CD4-positive, alpha-beta T cell (primary cell): ENCODE results near the gene FBXO44. TPM values are rescaled to one million over a fixed set of nuclear protein-coding genes. Genes with fewer than 3 reads are reported as not detected.
A peak's percentile ranks its signal among the peaks of the same experiment; 100 is the strongest.

Experiments
- ATAC-seq: fragments of 200-7000 bp; cut with Tn5 transposase; one replicate; pipeline ENCODE4 v1.10.0; 2022; ENCODE audit warnings: mild to moderate bottlenecking; ENCODE audit not compliant: poor library complexity
- CTCF ChIA-PET: fragments of 350-600 bp; sonication (Branson Sonifier 250); formaldehyde crosslinking; loops from one replicate; lab custom pipeline; 2021; ENCODE audit warnings: antibody characterized with exemption, inconsistent platforms; lab: Charles Lee
- POLR2A ChIA-PET: fragments of 350-600 bp; sonication (Branson Sonifier 250); formaldehyde crosslinking; loops from one replicate; lab custom pipeline; 2021; ENCODE audit warnings: antibody characterized with exemption, inconsistent platforms; lab: Charles Lee
- DNase-seq, 14 experiments: peaks; one replicate each; pipeline ENCODE4 v3.0.0-alpha.2; 2013 to 2020; ENCODE audit warnings: mixed read lengths in 2 of 14
- H3K27ac ChIP-seq, 2 donors: one replicate each; pipeline versions ENCODE4 v1.5.1 to v1.7.0; 2013; ENCODE audit warnings: low read length in 2 of 2, low read depth in 1 of 2, mild to moderate bottlenecking in 1 of 2
- H3K27me3 ChIP-seq, 2 experiments: 1 replicate in 1 of 2; 2 replicates in 1 of 2; pipeline versions ENCODE4 v1.6.1 to v1.7.0; 2013; ENCODE audit warnings: low read length in 2 of 2, control low read depth in 1 of 2, mild to moderate bottlenecking in 1 of 2, moderate library complexity in 1 of 2; ENCODE audit not compliant: insufficient read depth in 2 of 2, control insufficient read depth in 1 of 2
- H3K36me3 ChIP-seq: one replicate; pipeline ENCODE4 v1.6.1; 2013; ENCODE audit warnings: low read length, control low read depth; ENCODE audit not compliant: insufficient read depth
- H3K4me1 ChIP-seq: one replicate; pipeline ENCODE4 v1.6.1; 2013; ENCODE audit warnings: low read length, control low read depth; ENCODE audit not compliant: insufficient read depth
- H3K4me3 ChIP-seq: one replicate; pipeline ENCODE4 v1.5.1; 2013; ENCODE audit warnings: mild to moderate bottlenecking, low read length, moderate library complexity
- H3K9me3 ChIP-seq, 2 experiments: 1 replicate in 1 of 2; 2 replicates in 1 of 2; pipeline versions ENCODE4 v1.6.1 to v1.7.0; 2013; ENCODE audit warnings: low read length in 2 of 2, mild to moderate bottlenecking in 2 of 2, control low read depth in 1 of 2, moderate library complexity in 1 of 2; ENCODE audit not compliant: control insufficient read depth in 1 of 2, insufficient read depth in 1 of 2
- H3K27ac Mint-ChIP-seq: one replicate; pipeline ENCODE4 v1.8.0; 2020; ENCODE audit warnings: mixed read lengths
- H3K27me3 Mint-ChIP-seq: one replicate; pipeline ENCODE4 v1.8.0; 2021; ENCODE audit warnings: mixed read lengths
- H3K36me3 Mint-ChIP-seq: one replicate; pipeline ENCODE4 v1.8.0; 2021; ENCODE audit warnings: low read depth, mixed read lengths
- H3K4me1 Mint-ChIP-seq: one replicate; pipeline ENCODE4 v1.8.0; 2021; ENCODE audit warnings: low read depth, mixed read lengths
- H3K4me3 Mint-ChIP-seq: one replicate; pipeline ENCODE4 v1.8.0; 2020; ENCODE audit warnings: mild to moderate bottlenecking, mixed read lengths
- H3K9me3 Mint-ChIP-seq: one replicate; pipeline ENCODE4 v1.8.0; 2020; ENCODE audit warnings: mixed read lengths
- intact Hi-C, 2 experiments: fragments of 100-400 bp; cut with DNase I in 1 of 2; cut with micrococcal nuclease in 1 of 2; formaldehyde crosslinking; loops; one replicate each; pipeline versions ENCODE4 v1.15.1 to v1.9.0; 2023 to 2025; cut with DNase I, micrococcal nuclease
- total RNA-seq, 174 experiments: library from RNA in 2 of 174; stranded (reverse) in 2 of 174; gene quantifications; one replicate each; pipeline ENCODE4 v1.2.3 and lab custom pipeline; 2021 to 2026
- TF ChIP-seq, protein P1 (sequence below): fragments of 200-600 bp; IDR thresholded peaks from one replicate; pipeline ENCODE4 v1.8.0; 2022; ENCODE audit warnings: antibody characterized with exemption, mild to moderate bottlenecking

The FBXO44 gene
- total RNA-seq, 2 experiments from 2014 or later, result 44.9 to 48.4 TPM

DNA sequence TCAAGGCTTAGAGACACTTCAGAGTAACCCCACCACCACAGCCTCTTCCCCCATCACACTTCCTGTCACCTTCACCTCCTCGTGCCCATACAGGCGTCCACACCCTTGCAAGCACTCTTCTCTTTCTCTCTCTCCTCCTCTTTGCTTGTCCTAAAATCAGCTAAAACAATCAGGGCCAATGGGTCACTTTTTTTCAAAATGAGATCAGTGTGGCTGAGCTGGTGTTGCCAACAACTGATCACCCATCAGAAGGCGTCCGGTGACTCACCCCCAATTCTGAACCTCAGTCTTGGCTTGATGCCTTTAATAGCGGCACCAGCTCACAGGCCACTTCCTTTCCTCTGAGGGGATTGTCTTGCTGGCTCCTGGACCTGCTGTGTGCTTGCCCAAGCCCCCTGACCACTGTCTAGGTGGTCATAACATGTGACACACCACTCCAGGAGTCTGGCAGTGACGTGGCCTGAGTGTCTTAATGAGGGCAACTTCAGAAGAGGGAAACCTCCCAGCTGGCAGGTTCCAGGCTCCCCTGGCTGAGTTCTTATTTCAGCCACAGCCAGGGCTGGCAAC lies 38.4 kb downstream of the FBXO44 start:
- intact Hi-C loops, result no loop called here
- Mint-ChIP-seq H3K36me3 (no peaks in the 10 kb centered on the region), H3K4me3 (peak overlapping the region; percentile 87), H3K4me1 (peaks cover 27% of the 10 kb centered on the region), H3K9me3 (no peaks in the 10 kb centered on the region), H3K27ac (no peak overlapping the region), H3K27me3 (peaks cover 44% of the 10 kb centered on the region)
- Histone ChIP-seq H3K27ac (no peak overlapping the region), H3K36me3 (no peaks in the 10 kb centered on the region), H3K9me3 (peaks cover 0 to 12% of the 10 kb centered on the region in 2 experiments), H3K4me3 (no peak overlapping the region), H3K4me1 (peaks cover 35% of the 10 kb centered on the region), H3K27me3 (peaks cover 26 to 35% of the 10 kb centered on the region in 2 experiments)
- TF ChIP-seq, protein P1, sequence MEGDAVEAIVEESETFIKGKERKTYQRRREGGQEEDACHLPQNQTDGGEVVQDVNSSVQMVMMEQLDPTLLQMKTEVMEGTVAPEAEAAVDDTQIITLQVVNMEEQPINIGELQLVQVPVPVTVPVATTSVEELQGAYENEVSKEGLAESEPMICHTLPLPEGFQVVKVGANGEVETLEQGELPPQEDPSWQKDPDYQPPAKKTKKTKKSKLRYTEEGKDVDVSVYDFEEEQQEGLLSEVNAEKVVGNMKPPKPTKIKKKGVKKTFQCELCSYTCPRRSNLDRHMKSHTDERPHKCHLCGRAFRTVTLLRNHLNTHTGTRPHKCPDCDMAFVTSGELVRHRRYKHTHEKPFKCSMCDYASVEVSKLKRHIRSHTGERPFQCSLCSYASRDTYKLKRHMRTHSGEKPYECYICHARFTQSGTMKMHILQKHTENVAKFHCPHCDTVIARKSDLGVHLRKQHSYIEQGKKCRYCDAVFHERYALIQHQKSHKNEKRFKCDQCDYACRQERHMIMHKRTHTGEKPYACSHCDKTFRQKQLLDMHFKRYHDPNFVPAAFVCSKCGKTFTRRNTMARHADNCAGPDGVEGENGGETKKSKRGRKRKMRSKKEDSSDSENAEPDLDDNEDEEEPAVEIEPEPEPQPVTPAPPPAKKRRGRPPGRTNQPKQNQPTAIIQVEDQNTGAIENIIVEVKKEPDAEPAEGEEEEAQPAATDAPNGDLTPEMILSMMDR, result no peak
- ChIA-PET CTCF (no interaction called here), POLR2A (interaction anchor here (0.8 to 1.4 kb wide), 3 partner anchors 11 to 402 kb away, joined by 3 to 7 read pairs (median 4); partner anchors contain the start of gene FBXO6)
- peak; percentile 68 for ATAC-seq
- DNase-seq, result peak in 7 of 14 experiments; percentile 11 to 62 (median 50)

DNA sequence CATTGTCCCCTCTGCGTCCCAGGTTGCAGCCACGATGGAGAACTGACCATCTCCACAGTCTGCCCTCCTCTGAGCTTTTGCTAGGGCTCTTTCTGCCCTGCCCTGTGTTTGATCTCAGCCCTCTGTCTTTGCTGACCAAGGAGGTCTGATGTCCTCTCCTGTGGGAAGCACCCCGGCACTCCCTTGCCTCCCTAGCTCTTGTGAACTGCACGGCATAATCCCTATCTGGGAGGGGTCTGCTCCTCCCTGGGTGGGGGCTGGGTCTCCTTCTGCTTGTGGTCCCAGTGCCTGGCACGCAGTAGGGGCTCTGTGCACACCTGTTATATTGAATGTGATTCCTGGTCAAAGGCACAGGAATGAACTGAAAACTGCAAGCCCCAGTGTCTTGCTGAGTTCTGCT lies 39.2 kb downstream of the FBXO44 start:
- DNase-seq (no peak), ATAC-seq (no peak)
- peaks cover 0 to 12% of the 10 kb centered on the region in 2 experiments for H3K9me3 ChIP-seq
- POLR2A ChIA-PET, result interaction anchor here (0.8 to 1.4 kb wide), 2 partner anchors 12 to 30 kb away, joined by 4 to 7 read pairs; partner anchors contain the start of gene FBXO6
- Mint-ChIP-seq H3K27me3 (peaks cover 39% of the 10 kb centered on the region), H3K9me3 (no peaks in the 10 kb centered on the region), H3K36me3 (no peaks in the 10 kb centered on the region), H3K27ac (no peak overlapping the region), H3K4me1 (peaks cover 27% of the 10 kb centered on the region), H3K4me3 (no peak overlapping the region)
- H3K27me3 ChIP-seq, result peaks cover 22 to 30% of the 10 kb centered on the region in 2 experiments
- TF ChIP-seq, protein P1, result no peak
- no peak overlapping the region for H3K27ac ChIP-seq
- H3K4me3 ChIP-seq, result no peak overlapping the region
- H3K4me1 ChIP-seq, result peaks cover 35% of the 10 kb centered on the region
- intact Hi-C loops, result no loop called here
- H3K36me3 ChIP-seq, result no peaks in the 10 kb centered on the region
- CTCF ChIA-PET, result no interaction called here

DNA sequence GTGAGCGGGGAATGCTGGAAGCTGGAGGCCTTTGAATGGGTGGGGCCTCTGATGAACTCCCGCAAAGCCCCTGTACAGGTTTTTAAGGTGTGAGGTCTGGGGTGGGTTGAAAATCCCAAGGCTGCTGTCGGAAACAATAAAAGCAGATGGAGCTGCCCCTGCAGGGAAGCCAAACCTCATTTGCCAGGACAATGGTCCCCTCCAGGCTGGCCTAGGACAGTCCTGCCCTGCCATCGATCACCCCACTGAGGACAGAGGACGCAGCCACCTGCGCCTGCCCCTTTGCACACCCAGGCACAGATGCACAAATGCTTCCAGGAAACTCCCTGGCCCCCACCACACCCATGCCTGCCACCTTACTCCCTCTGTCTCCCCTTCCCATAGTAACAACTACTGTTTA lies 41.2 kb downstream of the FBXO44 start:
- H3K4me1 Mint-ChIP-seq, result peaks cover 18% of the 10 kb centered on the region
- no peaks in the 10 kb centered on the region for H3K9me3 Mint-ChIP-seq
- H3K4me3 ChIP-seq, result no peak overlapping the region
- ATAC-seq (no peak), DNase-seq (no peak)
- no peak overlapping the region for H3K27ac Mint-ChIP-seq
- H3K4me1 ChIP-seq, result peaks cover 28% of the 10 kb centered on the region
- no peaks in the 10 kb centered on the region for H3K36me3 ChIP-seq
- POLR2A ChIA-PET, result no interaction called here
- peaks cover 0 to 8% of the 10 kb centered on the region in 2 experiments for H3K9me3 ChIP-seq
- intact Hi-C loops, result no loop called here
- peaks cover 26% of the 10 kb centered on the region for H3K27me3 Mint-ChIP-seq
- TF ChIP-seq, protein P1, result no peak
- no peak overlapping the region for H3K27ac ChIP-seq
- CTCF ChIA-PET, result interaction anchor here (0.6 to 1.1 kb wide), 2 partner anchors 24 to 32 kb away, joined by 3 to 4 read pairs; partner anchors contain the start of gene FBXO6
- H3K36me3 Mint-ChIP-seq, result no peaks in the 10 kb centered on the region
- no peak overlapping the region for H3K4me3 Mint-ChIP-seq
- peaks cover 15 to 19% of the 10 kb centered on the region in 2 experiments for H3K27me3 ChIP-seq
